ENCODE results near the gene OR6C75. TPM values are rescaled to one million over a fixed set of nuclear protein-coding genes. Genes with fewer than 3 reads are reported as not detected.
"Not testable (repeated sequence)": the region's sequence is repeated elsewhere in the genome, so short reads cannot be mapped to it uniquely, and the experiment has no call there.

Gene OR6C75
- total RNA-seq, 1 donor = not detected

DNA sequence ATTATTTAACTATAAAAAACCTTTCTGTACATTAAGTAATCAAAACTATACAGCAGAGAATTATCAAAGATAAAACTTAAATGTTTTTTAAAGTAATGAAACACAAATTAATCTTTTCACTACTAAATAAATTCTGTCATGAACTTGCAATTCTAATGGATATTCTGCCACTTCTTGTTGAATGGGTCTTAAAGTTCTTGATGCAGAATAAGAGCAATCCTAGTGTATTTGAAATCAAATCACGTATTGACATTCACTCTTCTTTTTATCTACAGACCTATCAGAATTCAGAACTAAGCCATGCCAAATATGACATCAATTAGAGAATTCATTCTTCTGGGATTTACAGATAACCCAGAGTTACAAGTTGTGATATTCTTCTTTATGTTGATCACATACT, 37.5 kb downstream of the OR6C75 start, which contains the start of gene OR6C65:
OR6C65 (plus strand) TSS at position 301 of the 400 bp plus-strand sequence; CDS start at position 301, 0 bp downstream.
- no peaks in the 10 kb centered on the region for H3K79me2 ChIP-seq (ENCODE audit: insufficient read depth, low read length)
- no peaks in the 10 kb centered on the region for H4K20me1 ChIP-seq (ENCODE audit: insufficient read depth, low read length)
- no peak for DNase-seq (ENCODE audit: insufficient read length, low spot score, missing footprints)
- no peak within 1 kb of the TSS for H3K4me2 ChIP-seq (ENCODE audit: insufficient read depth, low read length)
- H2AFZ ChIP-seq (ENCODE audit: low read length) = no peak within 1 kb of the TSS
- no peaks in the 10 kb centered on the region for H3K4me1 ChIP-seq (ENCODE audit: insufficient read depth, low read length)
- no peaks in the 10 kb centered on the region for H3K36me3 ChIP-seq (ENCODE audit: insufficient read depth, low read length)
- TF ChIP-seq, protein P1, sequence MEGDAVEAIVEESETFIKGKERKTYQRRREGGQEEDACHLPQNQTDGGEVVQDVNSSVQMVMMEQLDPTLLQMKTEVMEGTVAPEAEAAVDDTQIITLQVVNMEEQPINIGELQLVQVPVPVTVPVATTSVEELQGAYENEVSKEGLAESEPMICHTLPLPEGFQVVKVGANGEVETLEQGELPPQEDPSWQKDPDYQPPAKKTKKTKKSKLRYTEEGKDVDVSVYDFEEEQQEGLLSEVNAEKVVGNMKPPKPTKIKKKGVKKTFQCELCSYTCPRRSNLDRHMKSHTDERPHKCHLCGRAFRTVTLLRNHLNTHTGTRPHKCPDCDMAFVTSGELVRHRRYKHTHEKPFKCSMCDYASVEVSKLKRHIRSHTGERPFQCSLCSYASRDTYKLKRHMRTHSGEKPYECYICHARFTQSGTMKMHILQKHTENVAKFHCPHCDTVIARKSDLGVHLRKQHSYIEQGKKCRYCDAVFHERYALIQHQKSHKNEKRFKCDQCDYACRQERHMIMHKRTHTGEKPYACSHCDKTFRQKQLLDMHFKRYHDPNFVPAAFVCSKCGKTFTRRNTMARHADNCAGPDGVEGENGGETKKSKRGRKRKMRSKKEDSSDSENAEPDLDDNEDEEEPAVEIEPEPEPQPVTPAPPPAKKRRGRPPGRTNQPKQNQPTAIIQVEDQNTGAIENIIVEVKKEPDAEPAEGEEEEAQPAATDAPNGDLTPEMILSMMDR (IDR thresholded peaks at IDR 0.05; ENCODE audit: extremely low read depth, low read depth, low read length) = no peak
- H3K9me3 ChIP-seq (ENCODE audit: low read depth, low read length) = no peaks in the 10 kb centered on the region
- H3K4me3 ChIP-seq (ENCODE audit: insufficient read depth, low read length) = no peak within 1 kb of the TSS
- no peaks in the 10 kb centered on the region for H3K27me3 ChIP-seq (ENCODE audit: insufficient read depth, low read length)
- H3K27ac ChIP-seq (ENCODE audit: low read depth, low read length) = no peak within 1 kb of the TSS

DNA sequence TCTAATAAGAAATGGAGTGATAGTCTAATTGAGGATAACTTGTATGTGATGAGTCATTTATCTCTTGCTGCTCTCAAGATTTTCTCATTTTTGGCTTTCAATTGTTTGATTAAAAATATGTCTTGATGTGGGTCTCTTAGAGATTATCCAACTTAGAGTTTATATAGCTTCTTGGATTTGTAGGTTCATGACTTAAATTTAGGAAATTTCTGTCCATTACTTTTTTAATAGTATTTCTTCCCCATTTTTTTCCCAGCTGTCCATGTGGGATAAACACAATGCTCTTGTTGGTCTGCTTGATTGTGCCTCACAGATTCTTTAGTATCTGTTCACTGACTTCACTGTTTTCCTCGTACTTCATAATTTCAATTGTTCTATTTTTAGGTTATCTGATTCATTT, 45.1 kb downstream of the OR6C75 start:
- TF ChIP-seq, protein P1 (IDR thresholded peaks at IDR 0.05; ENCODE audit: extremely low read depth, low read depth, low read length) = no peak
- H3K9me3 ChIP-seq (ENCODE audit: low read depth, low read length) = no peaks in the 10 kb centered on the region
- DNase-seq (ENCODE audit: insufficient read length, low spot score, missing footprints) = no peak
- no peaks in the 10 kb centered on the region for H3K36me3 ChIP-seq (ENCODE audit: insufficient read depth, low read length)
- H3K79me2 ChIP-seq (ENCODE audit: insufficient read depth, low read length) = no peaks in the 10 kb centered on the region
- no peak overlapping the region for H3K4me2 ChIP-seq (ENCODE audit: insufficient read depth, low read length)
- H2AFZ ChIP-seq (ENCODE audit: low read length) = no peak overlapping the region
- no peaks in the 10 kb centered on the region for H4K20me1 ChIP-seq (ENCODE audit: insufficient read depth, low read length)
- H3K27me3 ChIP-seq (ENCODE audit: insufficient read depth, low read length) = no peaks in the 10 kb centered on the region
- no peak overlapping the region for H3K4me3 ChIP-seq (ENCODE audit: insufficient read depth, low read length)
- no peak overlapping the region for H3K27ac ChIP-seq (ENCODE audit: low read depth, low read length)
- H3K4me1 ChIP-seq (ENCODE audit: insufficient read depth, low read length) = no peaks in the 10 kb centered on the region

DNA sequence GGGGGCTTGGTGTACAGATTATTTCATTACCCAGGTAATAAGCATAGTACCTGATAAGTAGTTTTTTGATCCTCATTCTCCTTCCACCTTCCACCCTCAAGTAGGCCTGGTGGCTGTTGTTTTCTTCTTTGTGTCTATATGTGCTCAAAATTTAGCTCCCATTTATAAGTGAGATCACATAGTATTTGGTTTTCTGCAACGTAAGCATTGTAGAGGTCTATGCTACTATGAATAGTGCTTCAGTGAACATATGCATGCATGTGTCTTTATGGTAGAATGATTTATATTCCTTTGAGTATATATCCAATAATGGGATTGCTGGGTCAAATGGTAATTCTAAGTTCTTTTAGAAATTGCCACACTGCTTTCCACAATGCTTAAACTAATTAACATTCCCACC, 46.4 kb downstream of the OR6C75 start:
- not testable (repeated sequence) for H3K4me1 ChIP-seq (ENCODE audit: insufficient read depth, low read length); H3K36me3 ChIP-seq (ENCODE audit: insufficient read depth, low read length); H3K4me3 ChIP-seq (ENCODE audit: insufficient read depth, low read length); H3K27ac ChIP-seq (ENCODE audit: low read depth, low read length); DNase-seq (ENCODE audit: insufficient read length, low spot score, missing footprints); H4K20me1 ChIP-seq (ENCODE audit: insufficient read depth, low read length); H3K9me3 ChIP-seq (ENCODE audit: low read depth, low read length); H3K79me2 ChIP-seq (ENCODE audit: insufficient read depth, low read length); H2AFZ ChIP-seq (ENCODE audit: low read length); H3K4me2 ChIP-seq (ENCODE audit: insufficient read depth, low read length); H3K27me3 ChIP-seq (ENCODE audit: insufficient read depth, low read length)

DNA sequence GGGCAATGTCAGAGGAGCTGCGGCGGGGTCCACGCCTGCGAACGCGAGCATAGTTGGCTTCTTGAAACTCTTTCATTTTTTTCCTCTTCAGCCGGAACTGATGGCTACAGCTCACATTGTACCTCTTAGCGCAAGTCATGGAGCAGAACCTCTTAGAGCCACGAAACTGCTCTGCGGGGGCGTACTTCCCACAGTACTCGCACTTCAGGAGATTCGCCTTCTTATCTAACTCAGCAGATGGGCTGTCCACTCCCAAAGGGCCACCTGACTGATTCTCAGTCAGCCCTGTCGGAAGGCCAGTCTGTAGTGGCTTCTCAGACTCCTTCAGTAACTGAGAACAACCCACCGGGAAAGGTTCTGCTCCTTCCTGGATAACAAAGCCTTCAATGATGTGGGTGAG, 49.4 kb downstream of the OR6C75 start:
- H3K9me3 ChIP-seq (ENCODE audit: low read depth, low read length); H3K36me3 ChIP-seq (ENCODE audit: insufficient read depth, low read length); H3K79me2 ChIP-seq (ENCODE audit: insufficient read depth, low read length); H3K27me3 ChIP-seq (ENCODE audit: insufficient read depth, low read length); H2AFZ ChIP-seq (ENCODE audit: low read length); H3K4me1 ChIP-seq (ENCODE audit: insufficient read depth, low read length); H3K4me3 ChIP-seq (ENCODE audit: insufficient read depth, low read length); H4K20me1 ChIP-seq (ENCODE audit: insufficient read depth, low read length); DNase-seq (ENCODE audit: insufficient read length, low spot score, missing footprints); H3K27ac ChIP-seq (ENCODE audit: low read depth, low read length); H3K4me2 ChIP-seq (ENCODE audit: insufficient read depth, low read length): not testable (repeated sequence)

DNA sequence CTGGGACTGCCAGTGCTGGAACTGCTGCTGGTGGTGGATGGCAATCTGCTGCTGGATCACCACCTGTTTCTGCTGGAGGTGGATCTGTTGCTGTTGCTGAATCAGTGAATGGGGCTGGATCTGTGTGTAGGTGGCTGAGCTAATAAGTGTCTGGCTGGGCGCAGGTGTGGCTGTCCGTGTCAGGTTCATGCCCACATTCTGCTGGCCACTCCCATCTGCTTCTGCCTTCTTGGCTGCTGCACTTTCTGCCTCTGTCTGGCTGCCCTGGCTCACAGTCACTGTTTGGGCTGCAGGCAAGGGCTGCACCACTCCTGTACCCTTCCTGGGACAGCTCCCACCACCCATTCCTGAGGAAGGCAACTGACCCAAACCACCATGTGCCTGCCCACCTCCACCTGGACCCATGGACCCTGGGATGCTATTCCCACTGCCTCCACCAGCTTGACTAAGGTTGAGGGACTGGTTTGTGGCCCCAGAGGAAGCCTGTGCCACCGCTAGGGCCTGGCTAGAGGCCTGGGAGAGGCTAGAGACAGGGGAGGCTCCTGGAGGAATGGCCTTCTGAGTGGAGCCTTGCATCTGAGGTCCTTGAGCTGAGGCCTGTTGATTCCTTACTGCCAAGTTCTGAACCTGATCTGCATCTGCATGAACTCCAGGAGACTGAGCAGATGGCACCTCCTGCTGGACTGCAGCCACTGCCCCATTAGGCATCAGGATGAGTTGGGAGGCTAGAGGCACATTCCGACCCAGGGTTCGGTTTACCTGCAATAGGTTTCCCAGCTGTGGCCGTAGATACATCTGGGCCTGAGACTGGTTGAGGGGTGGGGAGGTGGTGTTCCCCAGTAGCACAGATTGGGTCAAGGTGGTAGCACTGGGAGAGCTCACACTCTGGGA, 51.0 kb downstream of the OR6C75 start:
- H4K20me1 ChIP-seq (ENCODE audit: insufficient read depth, low read length); H3K27me3 ChIP-seq (ENCODE audit: insufficient read depth, low read length); H3K79me2 ChIP-seq (ENCODE audit: insufficient read depth, low read length); H3K27ac ChIP-seq (ENCODE audit: low read depth, low read length); H3K4me2 ChIP-seq (ENCODE audit: insufficient read depth, low read length); DNase-seq (ENCODE audit: insufficient read length, low spot score, missing footprints); H3K4me3 ChIP-seq (ENCODE audit: insufficient read depth, low read length); H3K9me3 ChIP-seq (ENCODE audit: low read depth, low read length); H3K4me1 ChIP-seq (ENCODE audit: insufficient read depth, low read length); H3K36me3 ChIP-seq (ENCODE audit: insufficient read depth, low read length); H2AFZ ChIP-seq (ENCODE audit: low read length): not testable (repeated sequence)

DNA sequence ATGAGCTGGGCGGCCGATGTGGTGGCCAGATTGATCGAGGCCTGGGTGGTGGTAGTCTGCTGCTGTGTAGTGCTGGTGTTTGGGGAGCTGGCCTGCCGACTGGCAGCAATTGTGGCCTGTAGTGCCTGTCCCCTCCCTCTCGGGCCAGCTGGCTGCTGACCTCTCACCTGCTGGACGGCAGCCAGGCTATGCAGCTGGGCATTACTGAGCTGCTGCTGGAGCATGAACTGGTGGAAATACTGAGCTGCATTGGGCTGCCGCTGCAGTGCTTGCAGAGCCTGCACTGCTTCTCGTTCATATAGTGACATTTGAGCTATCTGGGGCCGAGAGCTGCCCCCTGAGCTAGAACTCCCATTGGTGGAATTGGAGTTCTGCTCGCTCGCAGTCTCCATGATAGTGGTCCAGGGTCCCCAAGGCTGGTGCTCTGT, 51.6 kb downstream of the OR6C75 start:
- H3K4me2 ChIP-seq (ENCODE audit: insufficient read depth, low read length); H3K4me3 ChIP-seq (ENCODE audit: insufficient read depth, low read length): not testable (repeated sequence)

DNA sequence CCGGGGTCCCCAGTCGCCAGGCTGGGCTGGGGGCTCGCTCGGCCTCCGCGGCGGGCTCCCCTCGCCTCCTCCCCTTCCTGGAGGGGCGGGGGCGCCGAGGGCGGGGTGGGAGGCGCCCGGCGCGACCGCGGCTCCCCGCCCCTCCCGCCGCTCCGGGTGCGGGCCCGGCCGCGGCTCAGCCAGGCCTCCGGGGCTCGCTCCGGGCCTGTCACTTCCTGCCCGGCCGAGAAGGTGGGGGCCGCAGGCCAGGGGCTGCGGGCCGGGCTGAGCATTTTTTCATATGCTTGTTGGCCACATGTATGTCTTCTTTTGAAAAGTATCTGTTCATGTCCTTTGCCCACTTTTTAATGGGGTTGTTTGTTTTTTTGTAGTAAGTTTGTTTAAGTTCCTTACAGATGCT, 52.1 kb downstream of the OR6C75 start:
- not testable (repeated sequence) for DNase-seq (ENCODE audit: insufficient read length, low spot score, missing footprints); H3K27ac ChIP-seq (ENCODE audit: low read depth, low read length); H3K4me2 ChIP-seq (ENCODE audit: insufficient read depth, low read length); H3K79me2 ChIP-seq (ENCODE audit: insufficient read depth, low read length); H2AFZ ChIP-seq (ENCODE audit: low read length); H3K36me3 ChIP-seq (ENCODE audit: insufficient read depth, low read length); H3K4me1 ChIP-seq (ENCODE audit: insufficient read depth, low read length); H3K9me3 ChIP-seq (ENCODE audit: low read depth, low read length); H3K27me3 ChIP-seq (ENCODE audit: insufficient read depth, low read length); H4K20me1 ChIP-seq (ENCODE audit: insufficient read depth, low read length); H3K4me3 ChIP-seq (ENCODE audit: insufficient read depth, low read length)

More for the DNA sequence above, 51.6 kb downstream of the OR6C75 start:
- not testable (repeated sequence) for H3K27ac ChIP-seq (ENCODE audit: low read depth, low read length); DNase-seq (ENCODE audit: insufficient read length, low spot score, missing footprints); H3K27me3 ChIP-seq (ENCODE audit: insufficient read depth, low read length); H3K79me2 ChIP-seq (ENCODE audit: insufficient read depth, low read length); H4K20me1 ChIP-seq (ENCODE audit: insufficient read depth, low read length); H3K36me3 ChIP-seq (ENCODE audit: insufficient read depth, low read length); H3K9me3 ChIP-seq (ENCODE audit: low read depth, low read length); H3K4me1 ChIP-seq (ENCODE audit: insufficient read depth, low read length); H2AFZ ChIP-seq (ENCODE audit: low read length)

Data from osteoblast (primary cell).